GM18517 (cell line): ENCODE data around the gene ANGPTL2.

Experiments used
- ATAC-seq: cut with Tn5 transposase; IDR thresholded peaks from one replicate; pipeline ENCODE4 v1.9.1; 2021; ENCODE audit warnings: mild to moderate bottlenecking, moderate library complexity; ENCODE audit not compliant: unreplicated experiment

ANGPTL2 gene

GRCh38 chr9:127137640-127138360 is 15.4 kb upstream of the ANGPTL2 start:
- ATAC-seq = no peak

GRCh38 chr9:127136880-127137639 is 14.6 kb upstream of the ANGPTL2 start:
- no peak for ATAC-seq

- no peak for ATAC-seq
Measured at GRCh38 chr9:127136081-127136879, 13.8 kb upstream of the ANGPTL2 start.

DNA sequence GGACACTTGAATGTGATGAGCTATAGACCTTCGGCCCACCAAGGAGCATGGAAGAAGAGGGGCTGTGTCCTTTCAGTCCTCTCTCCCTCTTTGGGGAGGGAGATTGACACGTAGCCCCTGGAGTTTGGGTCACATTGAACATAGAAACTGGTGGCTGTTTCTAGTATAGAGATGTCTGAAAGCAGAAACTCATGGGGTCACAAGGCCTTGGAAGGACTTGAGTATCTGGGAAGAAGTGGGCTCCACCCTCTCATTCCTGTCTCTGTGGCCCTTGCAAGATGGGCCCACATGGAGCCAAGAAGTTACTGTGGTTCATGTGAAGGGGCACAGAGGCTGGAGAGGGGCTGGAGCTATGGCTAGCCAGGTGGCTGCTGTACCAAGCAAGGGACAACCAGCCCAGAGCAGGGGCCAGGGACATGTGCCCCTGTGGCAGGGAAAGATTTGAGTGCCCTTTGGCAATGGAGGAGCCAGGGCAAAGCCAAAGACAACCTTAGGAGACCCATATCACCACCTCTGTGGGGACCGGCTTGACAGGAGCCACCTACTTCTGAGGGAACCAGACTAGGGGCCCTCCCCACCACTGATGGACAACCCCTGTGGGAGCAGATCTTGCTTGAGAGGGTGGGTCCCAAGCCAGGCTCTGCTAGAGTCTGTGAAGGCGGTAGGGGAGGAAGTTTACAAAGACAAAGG is 12.8 kb upstream of the ANGPTL2 start:
- ATAC-seq = no peak

- ATAC-seq = no peak
Measured at GRCh38 chr9:127133739-127134167, 11.3 kb upstream of the ANGPTL2 start.

DNA sequence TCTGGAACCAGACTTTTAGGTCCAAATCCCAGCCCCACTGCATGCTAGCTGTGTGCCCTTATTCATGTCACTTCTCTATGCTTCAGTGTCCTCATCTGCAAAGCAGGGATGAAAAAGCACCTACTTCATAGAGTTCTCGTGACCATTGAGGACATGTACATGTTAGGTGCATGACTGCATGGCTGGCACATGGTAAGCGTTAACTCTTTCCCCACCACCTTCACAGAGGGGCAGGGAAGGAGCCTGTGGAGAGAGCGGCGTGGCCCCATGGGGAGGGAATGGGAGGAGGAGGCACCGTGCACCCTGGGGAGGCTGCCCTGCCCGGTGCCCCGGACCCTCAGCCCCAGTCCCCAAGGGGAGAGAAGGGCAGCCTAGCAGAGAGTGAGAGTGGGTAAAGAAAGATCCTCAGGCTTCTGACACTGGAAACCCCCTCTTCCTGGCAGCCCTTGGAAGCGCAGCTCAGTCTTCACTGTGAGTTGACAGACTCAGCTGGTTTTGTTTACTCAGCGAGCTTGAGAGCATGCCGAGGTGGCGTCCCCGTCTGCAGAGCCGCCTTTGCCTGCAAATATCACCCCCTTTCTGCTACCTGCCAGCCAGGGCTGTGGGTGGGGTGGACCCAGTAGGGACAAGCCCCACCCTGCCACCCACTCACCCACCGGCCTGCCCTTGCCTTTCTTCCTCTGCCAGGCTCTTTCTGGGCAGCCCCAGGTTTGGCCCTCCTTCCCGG is 10.6 kb upstream of the ANGPTL2 start:
- ATAC-seq = no peak

GRCh38 chr9:127132375-127132774 is 9.9 kb upstream of the ANGPTL2 start:
- no peak for ATAC-seq

DNA sequence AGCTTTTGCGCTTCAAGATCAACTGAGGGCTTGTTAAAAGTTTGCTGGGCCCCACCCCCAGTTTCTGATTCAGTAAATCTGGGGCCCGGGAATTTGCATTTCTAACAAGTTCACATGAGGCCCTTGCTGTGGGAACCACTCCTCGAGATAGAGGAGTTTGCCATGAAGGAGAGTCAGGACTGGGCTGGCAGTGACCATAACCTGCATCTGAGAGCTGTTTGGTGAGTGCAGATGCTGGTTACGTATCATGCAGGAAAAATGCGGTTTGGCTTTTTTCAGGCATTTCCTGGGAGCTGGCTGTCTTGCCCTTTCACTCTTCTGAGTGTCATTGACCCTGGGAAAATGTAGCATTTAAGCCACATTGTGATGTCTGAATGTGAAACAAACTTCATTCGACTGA is 9.4 kb upstream of the ANGPTL2 start:
- ATAC-seq = no peak

DNA sequence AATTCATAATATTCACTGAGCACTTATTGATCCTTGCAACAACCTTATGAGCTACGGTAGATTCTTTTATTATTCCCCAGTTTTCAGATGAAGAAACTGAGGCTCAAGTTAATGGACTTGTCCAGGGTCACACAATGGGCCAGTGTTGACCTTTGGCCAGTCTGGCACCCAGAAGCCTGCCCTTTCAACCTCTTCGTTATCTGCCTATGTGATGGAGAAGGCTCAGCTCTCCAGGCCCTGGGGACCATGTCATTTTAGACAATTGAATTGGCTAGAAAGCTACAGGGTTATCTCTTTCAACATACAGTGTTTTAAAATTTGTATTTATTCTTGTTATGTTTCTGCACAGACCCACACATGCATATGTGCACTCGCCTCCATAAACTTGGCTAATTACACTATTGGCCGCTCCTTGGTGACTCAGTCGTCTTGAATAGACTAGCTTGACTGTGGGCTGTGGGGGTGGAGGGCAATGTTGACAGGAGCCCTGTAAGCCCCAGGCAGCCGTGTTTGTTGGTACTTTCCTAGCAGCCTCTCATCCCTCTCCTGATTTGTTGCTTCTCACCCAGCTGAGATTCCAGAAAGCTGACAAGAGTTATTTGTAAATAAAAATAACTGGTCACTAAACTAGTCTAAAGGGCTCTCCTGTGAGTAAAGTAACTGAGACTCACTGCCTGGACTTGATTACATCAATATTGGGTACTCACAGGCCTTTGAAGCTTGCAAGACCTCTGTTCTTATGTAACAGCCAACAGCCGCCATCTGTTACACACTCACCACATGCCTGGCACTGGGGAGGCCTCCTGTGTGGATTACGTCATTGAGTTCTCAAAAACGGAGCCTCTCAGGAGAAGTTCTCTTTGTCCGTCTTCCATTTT is 8.5 kb upstream of the ANGPTL2 start:
- ATAC-seq = no peak

- ATAC-seq = no peak
Measured at GRCh38 chr9:127130235-127130634, 7.8 kb upstream of the ANGPTL2 start.

GRCh38 chr9:127129718-127130085 is 7.3 kb upstream of the ANGPTL2 start:
- ATAC-seq = no peak

DNA sequence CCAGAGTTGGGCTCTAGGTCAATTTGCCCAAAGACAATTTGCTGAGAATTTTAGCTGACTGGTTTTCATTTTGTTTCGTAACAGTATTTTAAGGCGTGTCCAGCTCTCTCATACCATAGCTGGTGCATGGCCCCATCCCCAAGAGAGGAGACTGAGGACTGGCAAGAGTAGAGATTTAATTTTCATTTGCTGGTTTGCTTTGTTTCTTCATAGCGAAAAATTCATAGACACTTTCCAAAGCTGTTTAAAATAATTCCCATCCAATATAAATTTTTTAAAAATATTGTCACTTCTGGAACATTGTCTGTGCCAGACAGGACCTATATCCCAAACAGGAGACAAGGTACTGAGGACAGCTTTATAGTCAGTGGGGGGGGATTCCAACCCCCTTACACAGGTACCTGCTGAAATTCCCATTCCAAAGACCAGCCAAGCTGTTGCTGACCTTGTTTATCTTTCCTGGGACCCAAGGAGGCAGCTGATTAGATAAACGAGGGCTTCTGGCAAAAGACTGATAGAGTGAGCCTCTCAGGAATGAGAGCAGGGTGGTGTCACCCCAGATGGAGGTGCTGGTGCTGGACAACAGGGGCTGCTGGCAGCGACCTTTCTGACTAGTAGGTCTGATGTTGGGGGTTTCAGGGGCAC is 6.8 kb upstream of the ANGPTL2 start:
- ATAC-seq = no peak

- no peak for ATAC-seq
Measured at GRCh38 chr9:127128341-127129072, 6.1 kb upstream of the ANGPTL2 start.

DNA sequence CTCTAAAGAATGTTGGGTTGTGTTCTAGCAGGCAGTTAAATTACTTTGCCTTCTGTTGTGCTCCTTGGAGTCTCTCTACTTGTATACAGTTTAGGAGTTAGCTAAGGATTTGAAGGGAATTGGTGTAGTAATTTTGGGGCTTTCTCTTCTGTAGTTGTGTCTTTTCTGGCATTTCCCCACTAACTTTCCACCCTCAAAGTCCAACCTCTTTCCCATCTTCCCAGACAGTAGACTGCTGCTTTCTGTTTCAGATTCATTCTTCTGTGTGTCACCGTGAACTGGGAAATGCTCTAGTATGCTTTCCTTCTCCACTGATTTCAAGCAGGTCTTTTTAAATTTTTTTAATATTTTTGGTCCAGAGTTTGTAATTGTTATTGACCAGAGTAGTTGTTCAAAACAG is 4.5 kb upstream of the ANGPTL2 start:
- no peak for ATAC-seq

DNA sequence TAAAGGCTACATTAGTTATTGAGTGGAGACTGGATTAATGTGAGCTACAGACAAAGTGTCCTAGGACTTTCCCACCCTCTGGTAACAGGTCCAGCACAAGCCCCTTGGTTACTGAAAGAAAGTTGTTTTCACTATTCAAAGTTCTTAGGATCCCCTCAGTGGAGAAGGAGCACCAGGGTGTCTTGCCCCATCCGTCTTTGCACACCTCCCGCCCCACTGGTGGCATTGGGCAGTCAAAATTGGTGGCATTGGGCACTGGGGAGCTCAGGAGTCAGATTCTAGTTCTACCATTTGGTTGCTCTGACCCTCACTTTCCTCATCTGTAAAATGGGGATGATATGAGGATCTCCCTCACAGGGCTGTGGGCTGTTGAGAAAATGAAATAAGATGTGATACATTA is 2.4 kb upstream of the ANGPTL2 start:
- ATAC-seq = no peak

- no peak for ATAC-seq
Measured at GRCh38 chr9:127124111-127124531, 1.7 kb upstream of the ANGPTL2 start.

DNA sequence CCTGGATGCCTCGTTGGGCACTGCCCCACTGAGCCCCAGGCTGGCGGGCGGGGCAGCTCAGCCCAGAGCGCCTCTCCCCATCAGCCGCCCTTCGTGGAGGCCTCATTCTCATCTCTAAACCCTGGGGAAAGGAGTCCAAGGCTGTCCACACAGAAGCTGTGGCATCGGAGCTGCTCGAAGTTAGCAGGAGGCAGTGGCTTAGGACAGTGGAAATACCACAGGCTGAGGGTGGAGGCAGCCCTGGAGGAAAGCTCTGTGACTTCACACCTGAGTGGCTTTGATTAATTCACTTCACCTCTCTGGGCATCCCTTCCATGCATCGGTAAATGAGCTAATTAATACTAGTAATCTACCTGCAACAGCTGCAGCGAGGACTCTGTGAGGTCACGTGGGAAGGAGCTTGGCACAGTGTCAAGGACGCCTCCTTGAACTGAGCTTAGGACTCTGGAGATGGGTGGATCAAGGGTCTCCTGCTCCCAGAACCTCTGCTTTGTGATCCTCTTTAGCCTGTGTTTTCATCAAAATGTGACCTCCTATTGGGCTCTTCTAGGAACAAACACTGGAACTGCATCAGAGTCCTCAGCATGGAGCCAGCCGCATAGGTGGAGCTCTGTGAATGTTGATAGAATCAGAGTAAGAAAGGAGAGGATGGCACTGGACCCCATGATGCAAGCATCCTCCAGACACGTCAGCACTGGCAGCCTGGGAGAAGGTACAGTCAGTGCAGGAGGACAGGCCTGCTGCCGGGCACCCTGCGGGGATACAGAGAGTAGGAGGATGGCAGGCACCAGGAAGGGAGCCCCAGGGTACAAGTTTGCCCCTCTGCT is 842 bp upstream of the ANGPTL2 start:
- ATAC-seq = no peak
